H9 (cell line): ENCODE results near the gene NCBP1. TPM values are rescaled to one million over a fixed set of nuclear protein-coding genes. Genes with fewer than 3 reads are reported as not detected.

ENCODE experiments used
- DNase-seq: peaks from one replicate; pipeline ENCODE4 v3.0.0-alpha.2; 2017
- H2AFZ ChIP-seq: one replicate; pipeline ENCODE4 v1.6.1; 2013; ENCODE audit warnings: mild to moderate bottlenecking, low read length, control low read depth, moderate library complexity
- H2AK5ac ChIP-seq: 2 replicates; pipeline ENCODE4 v1.6.1; 2013; ENCODE audit warnings: low read length, control low read depth, mixed read lengths; ENCODE audit not compliant: insufficient read length
- H2BK120ac ChIP-seq: one replicate; pipeline ENCODE4 v1.6.1; 2013; ENCODE audit warnings: low read depth, mild to moderate bottlenecking, low read length, control low read depth, inconsistent platforms; ENCODE audit not compliant: poor library complexity, severe bottlenecking
- H2BK12ac ChIP-seq: 2 replicates; pipeline ENCODE4 v1.6.1; 2013; ENCODE audit warnings: low read length, control low read depth, mixed read lengths, low read depth; ENCODE audit not compliant: insufficient read length
- H2BK15ac ChIP-seq: 2 replicates; pipeline ENCODE4 v1.6.1; 2013; ENCODE audit warnings: low read depth, low read length, control low read depth
- H2BK20ac ChIP-seq: one replicate; pipeline ENCODE4 v1.6.1; 2013; ENCODE audit warnings: low read depth, mild to moderate bottlenecking, low read length, control low read depth, inconsistent platforms; ENCODE audit not compliant: poor library complexity, severe bottlenecking
- H2BK5ac ChIP-seq: 2 replicates; pipeline ENCODE4 v1.6.1; 2013; ENCODE audit warnings: low read length, control low read depth, mixed read lengths; ENCODE audit not compliant: insufficient read length
- H3K14ac ChIP-seq: 2 replicates; pipeline ENCODE4 v1.6.1; 2013; ENCODE audit warnings: low read length, control low read depth; ENCODE audit not compliant: insufficient read depth
- H3K18ac ChIP-seq: 2 replicates; pipeline ENCODE4 v1.6.1; 2013; ENCODE audit warnings: low read depth, mild to moderate bottlenecking, mixed read lengths, low read length, control low read depth; ENCODE audit not compliant: insufficient read length
- H3K23ac ChIP-seq: 2 replicates; pipeline ENCODE4 v1.6.1; 2013; ENCODE audit warnings: low read length, control low read depth, mixed read lengths, low read depth; ENCODE audit not compliant: insufficient read length
- H3K23me2 ChIP-seq: 2 replicates; pipeline ENCODE4 v1.6.1; 2013; ENCODE audit warnings: low read depth, mild to moderate bottlenecking, mixed read lengths, low read length, control low read depth; ENCODE audit not compliant: insufficient read length, poor library complexity, severe bottlenecking
- H3K27ac ChIP-seq: 2 replicates; pipeline ENCODE4 v1.5.1; 2013; ENCODE audit warnings: low read length, control low read depth, mixed read lengths, low read depth; ENCODE audit not compliant: insufficient read length
- H3K27me3 ChIP-seq: 2 replicates; pipeline ENCODE4 v1.6.1; 2013; ENCODE audit warnings: low read length, control low read depth, inconsistent platforms; ENCODE audit not compliant: insufficient read depth
- H3K4ac ChIP-seq: 2 replicates; pipeline ENCODE4 v1.6.1; 2013; ENCODE audit warnings: low read depth, mild to moderate bottlenecking, control low read depth, inconsistent platforms, low read length, moderate library complexity
- H3K4me1 ChIP-seq: 2 replicates; pipeline ENCODE4 v1.6.1; 2013; ENCODE audit warnings: low read length, control low read depth, inconsistent platforms; ENCODE audit not compliant: insufficient read depth
- H3K4me2 ChIP-seq: 2 replicates; pipeline ENCODE4 v1.6.1; 2013; ENCODE audit warnings: low read length, control low read depth, mixed read lengths; ENCODE audit not compliant: insufficient read length, insufficient read depth
- H3K56ac ChIP-seq: 2 replicates; pipeline ENCODE4 v1.6.1; 2013; ENCODE audit warnings: low read depth, mild to moderate bottlenecking, mixed read lengths, low read length, control low read depth; ENCODE audit not compliant: insufficient read length
- H3K79me1 ChIP-seq: 2 replicates; pipeline ENCODE4 v1.6.1; 2013; ENCODE audit warnings: low read depth, mild to moderate bottlenecking, moderate library complexity, low read length, control low read depth, inconsistent platforms; ENCODE audit not compliant: insufficient read depth, poor library complexity, severe bottlenecking
- H3K79me2 ChIP-seq: 2 replicates; pipeline ENCODE4 v1.6.1; 2013; ENCODE audit warnings: low read length, control low read depth, inconsistent platforms; ENCODE audit not compliant: insufficient read depth
- H3K9ac ChIP-seq: 2 replicates; pipeline ENCODE4 v1.6.1; 2013; ENCODE audit warnings: low read length, control low read depth, mixed read lengths; ENCODE audit not compliant: insufficient read length; ENCODE audit errors: extremely low read depth
- H3K9me3 ChIP-seq: one replicate; pipeline ENCODE4 v1.6.1; 2013; ENCODE audit warnings: low read depth, low read length, inconsistent platforms; ENCODE audit not compliant: control insufficient read depth
- H3T11ph ChIP-seq: one replicate; pipeline ENCODE4 v1.6.1; 2013; ENCODE audit warnings: mild to moderate bottlenecking, low read length, control low read depth, inconsistent platforms
- H4K20me1 ChIP-seq: one replicate; pipeline ENCODE4 v1.6.1; 2013; ENCODE audit not compliant: control insufficient read depth, insufficient read length, insufficient read depth
- H4K5ac ChIP-seq: 2 replicates; pipeline ENCODE4 v1.6.1; 2013; ENCODE audit warnings: low read depth, mild to moderate bottlenecking, mixed read lengths, low read length, control low read depth; ENCODE audit not compliant: insufficient read length
- H4K8ac ChIP-seq: replicated peaks from 2 replicates; pipeline ENCODE4 v1.6.1; 2013; ENCODE audit warnings: low read length, control low read depth, mixed read lengths, low read depth; ENCODE audit not compliant: insufficient read length
- H4K91ac ChIP-seq: 2 replicates; pipeline ENCODE4 v1.6.1; 2013; ENCODE audit warnings: low read depth, mild to moderate bottlenecking, moderate library complexity, mixed read lengths, low read length, control low read depth; ENCODE audit not compliant: insufficient read length
- H3K27ac Mint-ChIP-seq, 3 experiments: 2 replicates in 2 of 3; 3 replicates in 1 of 3; pipeline ENCODE4 v1.8.0; 2020 to 2021; ENCODE audit warnings: mixed read lengths in 3 of 3, mild to moderate bottlenecking in 1 of 3, moderate library complexity in 1 of 3
- H3K27me3 Mint-ChIP-seq: 2 replicates; pipeline ENCODE4 v1.8.0; 2021; ENCODE audit warnings: low read depth, mild to moderate bottlenecking, moderate library complexity, mixed read lengths
- H3K36me3 Mint-ChIP-seq, 3 experiments: 2 replicates in 2 of 3; 3 replicates in 1 of 3; pipeline ENCODE4 v1.8.0; 2020 to 2021; ENCODE audit warnings: low read depth in 3 of 3, mixed read lengths in 3 of 3; ENCODE audit not compliant: insufficient read depth in 1 of 3
- H3K4me1 Mint-ChIP-seq, 2 experiments: 2 replicates each; pipeline ENCODE4 v1.8.0; 2020; ENCODE audit warnings: mixed read lengths in 2 of 2
- H3K4me3 Mint-ChIP-seq, 2 experiments: 2 replicates in 1 of 2; 3 replicates in 1 of 2; pipeline ENCODE4 v1.8.0; 2020 to 2021; ENCODE audit warnings: mild to moderate bottlenecking in 2 of 2, mixed read lengths in 2 of 2, moderate library complexity in 1 of 2
- H3K9me3 Mint-ChIP-seq, 2 experiments: 2 replicates in 1 of 2; 3 replicates in 1 of 2; pipeline ENCODE4 v1.8.0; 2020; ENCODE audit warnings: mild to moderate bottlenecking in 2 of 2, mixed read lengths in 2 of 2, moderate library complexity in 1 of 2
- CTCF ChIP-seq: fragments of 200-600 bp; sonication (generic); conservative IDR thresholded peaks from 3 replicates; pipeline ENCODE4 v1.8.0; 2021; ENCODE audit warnings: antibody characterized with exemption, mild to moderate bottlenecking
- WGBS: extraction: QIAGEN DNeasy Blood & Tissue Kit; methylation state at CpG from one replicate; pipeline ENCODE4 v1.1.7; 2013; ENCODE audit warnings: missing lambda C conversion rate, low lambda C conversion rate, mixed read lengths; ENCODE audit not compliant: insufficient read length; ENCODE audit errors: extremely low coverage; 5-methylcytosine and 5-hydroxymethylcytosine counted together
- total RNA-seq: library from RNA; stranded (reverse); gene quantifications from 2 replicates; pipeline ENCODE4 v1.2.1, GENCODE V29; 2021

The NCBP1 gene
- total RNA-seq, 1 experiment from 2014 or later = 55.7 TPM

GRCh38 chr9:97682242-97682641 lies 48.6 kb downstream of the NCBP1 start:
- Histone ChIP-seq H4K20me1 (no peaks in the 10 kb centered on the region), H3K18ac (no peak overlapping the region), H4K8ac (no peak overlapping the region), H2BK20ac (no peak overlapping the region), H3T11ph (no peak overlapping the region), H2BK5ac (no peak overlapping the region), H3K4me1 (no peaks in the 10 kb centered on the region), H2AFZ (no peak overlapping the region), H3K9ac (no peak overlapping the region), H3K4me2 (no peak overlapping the region), H3K79me2 (no peaks in the 10 kb centered on the region), H3K27me3 (no peaks in the 10 kb centered on the region), H2BK15ac (no peak overlapping the region), H3K79me1 (no peaks in the 10 kb centered on the region), H2BK120ac (no peak overlapping the region), H3K56ac (no peak overlapping the region), H3K23me2 (no peaks in the 10 kb centered on the region), H3K14ac (no peak overlapping the region), H3K27ac (no peak overlapping the region), H4K5ac (no peak overlapping the region), H4K91ac (no peak overlapping the region), H3K23ac (no peak overlapping the region), H3K4ac (no peak overlapping the region), H2AK5ac (no peak overlapping the region), H3K9me3 (no peaks in the 10 kb centered on the region), H2BK12ac (no peak overlapping the region)
- TF ChIP-seq CTCF = no peak
- H3K9me3 Mint-ChIP-seq = no peaks in the 10 kb centered on the region
- peaks cover 0 to 3% (median 0%) of the 10 kb centered on the region in 3 experiments; a peak in 1 of 7 replicates for H3K36me3 Mint-ChIP-seq
- no peak for DNase-seq
- WGBS = no CpG with 5 or more reads among the region's 1 CpG
- no peaks in the 10 kb centered on the region for H3K27me3 Mint-ChIP-seq
- peaks cover 0 to 8% of the 10 kb centered on the region in 2 experiments; a peak in 1 of 4 replicates for H3K4me1 Mint-ChIP-seq
- no peak overlapping the region for H3K27ac Mint-ChIP-seq
- H3K4me3 Mint-ChIP-seq = no peak overlapping the region
